H1 (cell line): ENCODE measurements around the gene RAP2B. TPM values are rescaled to one million over a fixed set of nuclear protein-coding genes. Genes with fewer than 3 reads are reported as not detected.

Source experiments
- CTCF ChIA-PET: fragments of 300-600 bp; sonication (Branson Sonifier 250); formaldehyde crosslinking; loops from one replicate; lab custom pipeline; 2021; ENCODE audit not compliant: partially characterized antibody; lab: Charles Lee
- POLR2A ChIA-PET: fragments of 300-600 bp; sonication (Branson Sonifier 250); formaldehyde crosslinking; loops from one replicate; lab custom pipeline; 2021; ENCODE audit warnings: inconsistent platforms; ENCODE audit not compliant: partially characterized antibody; lab: Charles Lee
- DNase-seq, 2 experiments: peaks; one replicate each; pipeline versions ENCODE4 v3.0.0 to v3.0.0-alpha.2; 2010 to 2022; ENCODE audit warnings: low spot score in 2 of 2, low read depth in 1 of 2, mixed read lengths in 1 of 2
- FAIRE-seq: peaks from 2 replicates; lab custom pipeline; 2011; peaks lifted over from hg19 to GRCh38; lab: Jason Lieb, UNC
- H2AFZ ChIP-seq: 2 replicates; pipeline ENCODE4 v1.8.1; 2012; ENCODE audit warnings: low read length, inconsistent platforms
- H2AK5ac ChIP-seq: 2 replicates; pipeline ENCODE4 v1.6.1; 2013; ENCODE audit warnings: low read depth, low read length
- H2BK120ac ChIP-seq: replicated peaks from 2 replicates; pipeline ENCODE3; 2013; ENCODE audit warnings: low read depth, low read length, inconsistent platforms
- H2BK12ac ChIP-seq: 2 replicates; pipeline ENCODE4 v1.6.1; 2013; ENCODE audit warnings: low read depth, low read length
- H2BK15ac ChIP-seq: 2 replicates; pipeline ENCODE4 v1.6.1; 2013; ENCODE audit warnings: low read length
- H2BK20ac ChIP-seq: 2 replicates; pipeline ENCODE4 v1.6.1; 2013; ENCODE audit warnings: low read length
- H2BK5ac ChIP-seq: 2 replicates; pipeline ENCODE4 v1.6.1; 2013; ENCODE audit warnings: low read depth, low read length
- H3K14ac ChIP-seq: 2 replicates; pipeline ENCODE4 v1.6.1; 2013; ENCODE audit warnings: inconsistent platforms; ENCODE audit not compliant: insufficient read length
- H3K18ac ChIP-seq: 2 replicates; pipeline ENCODE4 v1.6.1; 2013; ENCODE audit warnings: low read length; ENCODE audit errors: extremely low read depth
- H3K23ac ChIP-seq: 2 replicates; pipeline ENCODE4 v1.6.1; 2013; ENCODE audit warnings: inconsistent platforms; ENCODE audit not compliant: insufficient read length
- H3K23me2 ChIP-seq: 2 replicates; pipeline ENCODE4 v1.6.1; 2013; ENCODE audit warnings: low read depth, low read length
- H3K27ac ChIP-seq: 2 replicates; pipeline ENCODE4 v1.6.1; 2011; ENCODE audit warnings: low read depth, low read length, inconsistent platforms
- H3K27me3 ChIP-seq, 4 experiments: replicated peaks in 1 of 4; 1 replicate in 1 of 4; 2 replicates in 3 of 4; pipeline versions ENCODE4 v1.6.1 to v1.8.1; 2011 to 2013; ENCODE audit warnings: low read length in 3 of 4, mild to moderate bottlenecking in 3 of 4, inconsistent platforms in 2 of 4, mixed read lengths in 2 of 4, moderate library complexity in 1 of 4; ENCODE audit not compliant: control insufficient read depth in 3 of 4, insufficient read depth in 3 of 4; ENCODE audit errors: extremely low read depth in 1 of 4
- H3K36me3 ChIP-seq, 4 experiments: 2 replicates each; pipeline versions ENCODE4 v1.6.1 to v1.8.1; 2011 to 2013; ENCODE audit warnings: mild to moderate bottlenecking in 4 of 4, low read length in 3 of 4, moderate library complexity in 2 of 4, control low read depth in 1 of 4, inconsistent platforms in 1 of 4; ENCODE audit not compliant: insufficient read depth in 4 of 4, control insufficient read depth in 2 of 4
- H3K4ac ChIP-seq: replicated peaks from 2 replicates; pipeline ENCODE3; 2013; ENCODE audit warnings: low read length, low read depth, mixed read lengths, inconsistent platforms; ENCODE audit not compliant: insufficient read length
- H3K4me1 ChIP-seq, 4 experiments: replicated peaks in 1 of 4; 1 replicate in 1 of 4; 2 replicates in 3 of 4; pipeline versions ENCODE4 v1.6.1 to v1.8.1; 2011 to 2013; ENCODE audit warnings: low read length in 3 of 4, inconsistent platforms in 2 of 4, mixed read lengths in 1 of 4; ENCODE audit not compliant: insufficient read depth in 4 of 4, control insufficient read depth in 3 of 4
- H3K4me2 ChIP-seq, 2 experiments: 2 replicates each; pipeline versions ENCODE4 v1.6.1 to v1.8.1; 2011 to 2013; ENCODE audit warnings: low read depth in 2 of 2, low read length in 2 of 2, control low read depth in 1 of 2, inconsistent platforms in 1 of 2, mild to moderate bottlenecking in 1 of 2; ENCODE audit not compliant: insufficient read depth in 1 of 2
- H3K4me3 ChIP-seq, 4 experiments: fragments of 200-600, 300-600 bp in 1 of 4; sonication (generic), shearing (Covaris generic), sonication (Bioruptor Twin) in 1 of 4; 2 replicates each; pipeline versions ENCODE4 v1.5.1 to v1.8.1; 2011 to 2016; ENCODE audit warnings: low read length in 4 of 4, low read depth in 3 of 4, control low read depth in 2 of 4, inconsistent platforms in 2 of 4, mild to moderate bottlenecking in 2 of 4, mixed read lengths in 1 of 4, moderate library complexity in 1 of 4; ENCODE audit not compliant: insufficient read depth in 2 of 4; ENCODE audit errors: extremely low read depth in 1 of 4
- H3K56ac ChIP-seq: replicated peaks from 2 replicates; pipeline ENCODE3; 2013; ENCODE audit warnings: low read depth, mild to moderate bottlenecking, mixed read lengths, low read length, inconsistent platforms; ENCODE audit not compliant: insufficient read length
- H3K79me1 ChIP-seq: 2 replicates; pipeline ENCODE4 v1.6.1; 2013; ENCODE audit warnings: low read depth, low read length, control low read depth
- H3K79me2 ChIP-seq, 2 experiments: 2 replicates each; pipeline versions ENCODE4 v1.6.1 to v1.8.1; 2012 to 2013; ENCODE audit warnings: low read length in 2 of 2, mild to moderate bottlenecking in 2 of 2, inconsistent platforms in 1 of 2; ENCODE audit not compliant: insufficient read depth in 2 of 2, control insufficient read depth in 1 of 2
- H3K9ac ChIP-seq, 4 experiments: replicated peaks in 1 of 4; 1 replicate in 1 of 4; 2 replicates in 3 of 4; pipeline versions ENCODE4 v1.6.1 to v1.8.1; 2011 to 2013; ENCODE audit warnings: low read depth in 3 of 4, low read length in 3 of 4, control low read depth in 2 of 4, mild to moderate bottlenecking in 2 of 4, moderate library complexity in 2 of 4, inconsistent platforms in 1 of 4; ENCODE audit errors: extremely low read depth in 1 of 4
- H3K9me3 ChIP-seq, 2 experiments: 2 replicates each; pipeline versions ENCODE4 v1.6.1 to v1.8.1; 2012 to 2013; ENCODE audit warnings: mild to moderate bottlenecking in 2 of 2, moderate library complexity in 2 of 2, control low read depth in 1 of 2, inconsistent platforms in 1 of 2, low read depth in 1 of 2, low read length in 1 of 2, mixed read lengths in 1 of 2; ENCODE audit not compliant: insufficient read depth in 2 of 2
- H4K20me1 ChIP-seq, 2 experiments: replicated peaks in 1 of 2; 2 replicates each; pipeline versions ENCODE3 to v1.8.1; 2011 to 2013; ENCODE audit warnings: inconsistent platforms in 2 of 2, low read length in 2 of 2, mild to moderate bottlenecking in 1 of 2; ENCODE audit not compliant: insufficient read depth in 2 of 2, control insufficient read depth in 1 of 2
- H4K5ac ChIP-seq: 2 replicates; pipeline ENCODE4 v1.6.1; 2013; ENCODE audit warnings: low read length, low read depth, mixed read lengths, inconsistent platforms; ENCODE audit not compliant: insufficient read length
- H4K8ac ChIP-seq: 2 replicates; pipeline ENCODE4 v1.8.0; 2013; ENCODE audit warnings: mild to moderate bottlenecking, moderate library complexity, low read length, inconsistent platforms; ENCODE audit not compliant: insufficient read depth; ENCODE audit errors: extremely low read depth
- H4K91ac ChIP-seq: replicated peaks from 2 replicates; pipeline ENCODE3; 2013; ENCODE audit warnings: low read length, mixed read lengths, inconsistent platforms; ENCODE audit not compliant: insufficient read length
- GABPA ChIP-seq: IDR thresholded peaks from 2 replicates; pipeline ENCODE4 v1.6.1; 2011; ENCODE audit warnings: mild to moderate bottlenecking, low read length, moderate library complexity, borderline replicate concordance; ENCODE audit not compliant: insufficient read depth
- NRF1 ChIP-seq: IDR thresholded peaks from 2 replicates; pipeline ENCODE4 v1.6.1; 2011; ENCODE audit warnings: mild to moderate bottlenecking, low read depth, low read length, improper control_type of control experiment
- RNF2 ChIP-seq: fragments of 200-900, 300-1000 bp; sonication (generic); IDR thresholded peaks from 2 replicates; pipeline ENCODE4 v1.7.1; 2016; ENCODE audit warnings: borderline replicate concordance, low read depth, mild to moderate bottlenecking, antibody characterized with exemption, low read length; ENCODE audit not compliant: poor library complexity, severe bottlenecking; ENCODE audit errors: missing control alignments
- SP4 ChIP-seq: IDR thresholded peaks from 2 replicates; pipeline ENCODE4 v1.6.1; 2012; ENCODE audit warnings: low read length, inconsistent platforms
- WGBS, 2 experiments: shearing (Covaris generic) in 1 of 2; methylation state at CpG; one replicate each; pipeline versions ENCODE4 v1.1.6 to v1.1.7; 2013 to 2015; ENCODE audit warnings: low lambda C conversion rate in 2 of 2, mixed read lengths in 2 of 2, inconsistent platforms in 1 of 2, low coverage in 1 of 2, missing lambda C conversion rate in 1 of 2; ENCODE audit not compliant: insufficient replicate concordance in 2 of 2, insufficient coverage in 1 of 2, insufficient read length in 1 of 2; ENCODE audit errors: extremely low coverage in 1 of 2, missing lambda C conversion rate in 1 of 2; 5-methylcytosine and 5-hydroxymethylcytosine counted together
- polyA plus RNA-seq, 7 experiments: library from polyadenylated mRNA; depleted of rRNA in 3 of 7; stranded (reverse) in 5 of 7; unstranded in 2 of 7; fragments of >200 nt in 5 of 7; fragments of 200-250 nt in 2 of 7; gene quantifications; 1 replicate in 5 of 7; 2 replicates in 1 of 7; 4 replicates in 1 of 7; pipeline versions ENCODE4 v1.2.1 to v1.2.3, GENCODE V29; 2011 to 2013; ENCODE audit warnings: missing spikeins in 2 of 7, mixed read lengths in 2 of 7
- total RNA-seq: library from RNA; stranded (reverse); fragmentation: NEBNext Ultra II Directional; extraction: Animal tissue kit (Norgen Biotek cat#: 25700); gene quantifications from 2 replicates; pipeline ENCODE4 v1.2.1, GENCODE V29; 2021
- TF ChIP-seq, protein P1 (sequence below): IDR thresholded peaks from 2 replicates; pipeline ENCODE4 v1.6.1; 2012; ENCODE audit warnings: inconsistent platforms

Gene RAP2B
- total and polyA plus RNA-seq, 2 of the 8 experiments (the other 6 are each of a cell fraction or from before 2014, with no cell fraction given) = 7.5 to 20.3 TPM

DNA sequence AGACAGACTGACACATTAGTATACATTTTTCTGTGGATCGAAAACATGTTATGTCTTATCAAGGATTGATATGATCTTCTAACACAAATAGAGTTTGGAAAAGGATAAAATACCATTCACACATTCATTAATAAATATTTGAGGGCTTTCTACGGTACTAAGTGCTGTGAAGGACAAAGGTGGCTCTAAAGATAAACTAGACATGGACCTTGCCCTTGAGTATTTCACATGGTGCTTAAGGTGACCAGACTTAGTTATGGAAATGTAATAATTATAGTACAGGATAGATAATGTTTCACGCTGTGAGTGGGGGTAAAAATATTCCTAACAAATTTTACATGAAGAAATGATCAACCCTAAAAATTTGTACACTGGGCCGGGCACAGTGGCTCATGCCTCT lies 3.8 kb upstream of the RAP2B start:
- Histone ChIP-seq H2AK5ac (no peak overlapping the region), H3K4ac (no peak overlapping the region), H2AFZ (no peak overlapping the region), H3K56ac (no peak overlapping the region), H2BK120ac (no peak overlapping the region), H4K5ac (no peak overlapping the region), H2BK5ac (no peak overlapping the region), H2BK12ac (no peak overlapping the region), H3K9me3 (no peaks in the 10 kb centered on the region; a peak in 1 of 4 replicates), H4K20me1 (peaks cover under 1 to 2% of the 10 kb centered on the region in 2 experiments), H3K4me1 (peaks cover 0 to 6% (median under 1%) of the 10 kb centered on the region in 4 experiments; a peak in 5 of 7 replicates), H3K4me3 (no peak overlapping the region), H3K14ac (no peak overlapping the region), H4K8ac (no peak overlapping the region), H3K36me3 (no peaks in the 10 kb centered on the region)
- FAIRE-seq = no peak
- CTCF ChIA-PET = no interaction called here
- TF ChIP-seq, protein P1, sequence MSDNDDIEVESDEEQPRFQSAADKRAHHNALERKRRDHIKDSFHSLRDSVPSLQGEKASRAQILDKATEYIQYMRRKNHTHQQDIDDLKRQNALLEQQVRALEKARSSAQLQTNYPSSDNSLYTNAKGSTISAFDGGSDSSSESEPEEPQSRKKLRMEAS = no peak
- TF ChIP-seq NRF1 = no peak
- TF ChIP-seq SP4 = no peak
- TF ChIP-seq RNF2 = no peak
- no peak for TF ChIP-seq GABPA
- TF ChIP-seq, all 59 proteins: peak for 0
- peaks cover 0 to 8% of the 10 kb centered on the region in 2 experiments; a peak in 2 of 4 replicates for H3K79me2 ChIP-seq
- no peak for DNase-seq
- no peak overlapping the region for H3K27ac ChIP-seq
- POLR2A ChIA-PET = no interaction called here
- H3K79me1 ChIP-seq = no peaks in the 10 kb centered on the region
- no peak overlapping the region for H2BK15ac ChIP-seq
- H3K4me2 ChIP-seq = no peak overlapping the region
- no peak overlapping the region for H3K18ac ChIP-seq
- no peak overlapping the region for H3K23ac ChIP-seq
- H4K91ac ChIP-seq = no peak overlapping the region
- WGBS, 2 experiments = 95% methylated on average over 4 of the region's 4 CpGs; no CpG with 5 or more reads in 1 of the 2 experiments
- H3K23me2 ChIP-seq = peaks cover 12% of the 10 kb centered on the region
- no peak overlapping the region for H2BK20ac ChIP-seq
- H3K27me3 ChIP-seq = peaks cover 0 to 3% (median 0%) of the 10 kb centered on the region in 4 experiments; a peak in 2 of 7 replicates
- H3K9ac ChIP-seq = no peak overlapping the region
